Liver (tissue), 9 donors: ENCODE measurements around the gene SCYGR8. TPM values are rescaled to one million over a fixed set of nuclear protein-coding genes. Genes with fewer than 3 reads are reported as not detected.
A peak's percentile ranks its signal among the peaks of the same experiment; 100 is the strongest.

ENCODE experiments used
- DNase-seq: peaks from one replicate; pipeline ENCODE4 v3.0.0-alpha.2; 2017; ENCODE audit warnings: low spot score
- H3K27ac ChIP-seq, 2 donors: one replicate each; pipeline ENCODE4 v1.7.0; 2013; ENCODE audit warnings: inconsistent platforms in 2 of 2, low read length in 2 of 2, control low read depth in 1 of 2, low read depth in 1 of 2, mild to moderate bottlenecking in 1 of 2
- H3K27me3 ChIP-seq, 4 donors: one replicate each; pipeline versions ENCODE4 v1.6.1 to v1.7.0; 2013; ENCODE audit warnings: low read length in 3 of 4, inconsistent platforms in 1 of 4, mild to moderate bottlenecking in 1 of 4, moderate library complexity in 1 of 4; ENCODE audit not compliant: control insufficient read depth in 4 of 4, insufficient read depth in 4 of 4
- H3K36me3 ChIP-seq, 4 donors: one replicate each; pipeline versions ENCODE4 v1.6.1 to v1.7.0; 2013; ENCODE audit warnings: low read length in 3 of 4, mild to moderate bottlenecking in 3 of 4, low read depth in 1 of 4, moderate library complexity in 1 of 4; ENCODE audit not compliant: control insufficient read depth in 4 of 4, insufficient read depth in 3 of 4
- H3K4me1 ChIP-seq, 4 donors: one replicate each; pipeline versions ENCODE4 v1.6.1 to v1.7.0; 2013; ENCODE audit warnings: low read length in 3 of 4, mild to moderate bottlenecking in 3 of 4, moderate library complexity in 1 of 4; ENCODE audit not compliant: control insufficient read depth in 4 of 4, insufficient read depth in 4 of 4
- H3K4me3 ChIP-seq, 3 donors: one replicate each; pipeline versions ENCODE4 v1.6.1 to v1.7.0; 2013; ENCODE audit warnings: low read length in 3 of 3, control low read depth in 1 of 3, low read depth in 1 of 3, mild to moderate bottlenecking in 1 of 3
- H3K9ac ChIP-seq, 2 donors: one replicate each; pipeline ENCODE4 v1.7.0; 2013; ENCODE audit warnings: low read length in 2 of 2, mild to moderate bottlenecking in 2 of 2, moderate library complexity in 2 of 2, control low read depth in 1 of 2, low read depth in 1 of 2
- H3K9me3 ChIP-seq, 4 donors: one replicate each; pipeline versions ENCODE4 v1.6.1 to v1.7.0; 2013; ENCODE audit warnings: low read length in 3 of 4; ENCODE audit not compliant: control insufficient read depth in 4 of 4
- EGR1 ChIP-seq, 2 donors: IDR thresholded peaks; 2 replicates each; pipeline ENCODE4 v1.6.1; 2016 to 2018; ENCODE audit warnings: antibody characterized with exemption in 2 of 2, low read depth in 2 of 2
- FOXA1 ChIP-seq: IDR thresholded peaks from 2 replicates; pipeline ENCODE4 v1.6.1; 2016; ENCODE audit warnings: antibody characterized with exemption
- FOXA2 ChIP-seq: IDR thresholded peaks from 2 replicates; pipeline ENCODE4 v1.6.1; 2016; ENCODE audit warnings: antibody characterized with exemption
- GABPA ChIP-seq, 2 donors: IDR thresholded peaks in 1 of 2; conservative IDR thresholded peaks in 1 of 2; 2 replicates each; pipeline ENCODE4 v1.6.1; 2016; ENCODE audit warnings: antibody characterized with exemption in 2 of 2, mild to moderate bottlenecking in 1 of 2, moderate library complexity in 1 of 2
- HNF4A ChIP-seq, 2 donors: conservative IDR thresholded peaks; 2 replicates each; pipeline ENCODE4 v1.6.1; 2016; ENCODE audit warnings: antibody characterized with exemption in 2 of 2, mild to moderate bottlenecking in 2 of 2
- HNF4G ChIP-seq: IDR thresholded peaks from 2 replicates; pipeline ENCODE4 v1.6.1; 2016; ENCODE audit warnings: antibody characterized with exemption
- JUND ChIP-seq, 2 donors: IDR thresholded peaks; 2 replicates each; pipeline ENCODE4 v1.6.1; 2016; ENCODE audit warnings: antibody characterized with exemption in 2 of 2
- RAD21 ChIP-seq, 2 donors: IDR thresholded peaks; 2 replicates each; pipeline ENCODE4 v1.6.1; 2016; ENCODE audit warnings: antibody characterized with exemption in 2 of 2, mild to moderate bottlenecking in 2 of 2
- RXRA ChIP-seq, 2 donors: IDR thresholded peaks; 2 replicates each; pipeline ENCODE4 v1.6.1; 2017 to 2018; ENCODE audit warnings: antibody characterized with exemption in 2 of 2, mild to moderate bottlenecking in 1 of 2
- SP1 ChIP-seq: IDR thresholded peaks from 2 replicates; pipeline ENCODE4 v1.6.1; 2018; ENCODE audit warnings: antibody characterized with exemption, mild to moderate bottlenecking
- TAF1 ChIP-seq: conservative IDR thresholded peaks from 2 replicates; pipeline ENCODE4 v1.6.1; 2016; ENCODE audit warnings: antibody characterized with exemption, mild to moderate bottlenecking
- YY1 ChIP-seq: IDR thresholded peaks from 2 replicates; pipeline ENCODE4 v1.6.1; 2016; ENCODE audit warnings: antibody characterized with exemption, mild to moderate bottlenecking
- WGBS: extraction: QIAGEN DNeasy Blood & Tissue Kit; methylation state at CpG from one replicate; pipeline ENCODE4 v1.1.7; 2013; 5-methylcytosine and 5-hydroxymethylcytosine counted together
- polyA plus RNA-seq, 2 donors: library from polyadenylated mRNA; stranded (reverse) in 1 of 2; unstranded in 1 of 2; fragments of 200-250 nt in 1 of 2; fragments of >200 nt in 1 of 2; fragmentation: Nextera tagmentation in 1 of 2; extraction: Ambion mirVana in 1 of 2; gene quantifications; one replicate each; pipeline versions ENCODE4 v1.2.1 to v1.2.3, GENCODE V29; 2013 to 2015
- total RNA-seq, 2 donors: library from RNA; depleted of rRNA; stranded (reverse); fragments of >200 nt; gene quantifications; one replicate each; pipeline ENCODE4 v1.2.3, GENCODE V29; 2014
- TF ChIP-seq, protein P1 (sequence below): fragments of 150-350 bp; IDR thresholded peaks from 2 replicates; pipeline ENCODE4 v1.5.1; 2017; ENCODE audit warnings: improper control_type of control experiment, low read depth, low read length; ENCODE audit not compliant: missing input control
- TF ChIP-seq, protein P2 (sequence below): IDR thresholded peaks from 2 replicates; pipeline ENCODE4 v1.6.1; 2016; ENCODE audit warnings: antibody characterized with exemption, mild to moderate bottlenecking
- TF ChIP-seq, protein P3 (sequence below): IDR thresholded peaks from 2 replicates; pipeline ENCODE4 v1.6.1; 2016; ENCODE audit warnings: antibody characterized with exemption
- TF ChIP-seq, protein P4 (sequence below): IDR thresholded peaks from 2 replicates; pipeline ENCODE4 v1.6.1; 2016; ENCODE audit warnings: antibody characterized with exemption
- TF ChIP-seq, protein P5 (sequence below): IDR thresholded peaks from 2 replicates; pipeline ENCODE4 v1.6.1; 2016; ENCODE audit warnings: antibody characterized with exemption
- donor health status: healthy.
- donor health status: healthy.
- donor health status: healthy.
- donor health status: healthy.
- donor health status: healthy.

SCYGR8 gene
- total and polyA plus RNA-seq, 4 donors: not detected

DNA sequence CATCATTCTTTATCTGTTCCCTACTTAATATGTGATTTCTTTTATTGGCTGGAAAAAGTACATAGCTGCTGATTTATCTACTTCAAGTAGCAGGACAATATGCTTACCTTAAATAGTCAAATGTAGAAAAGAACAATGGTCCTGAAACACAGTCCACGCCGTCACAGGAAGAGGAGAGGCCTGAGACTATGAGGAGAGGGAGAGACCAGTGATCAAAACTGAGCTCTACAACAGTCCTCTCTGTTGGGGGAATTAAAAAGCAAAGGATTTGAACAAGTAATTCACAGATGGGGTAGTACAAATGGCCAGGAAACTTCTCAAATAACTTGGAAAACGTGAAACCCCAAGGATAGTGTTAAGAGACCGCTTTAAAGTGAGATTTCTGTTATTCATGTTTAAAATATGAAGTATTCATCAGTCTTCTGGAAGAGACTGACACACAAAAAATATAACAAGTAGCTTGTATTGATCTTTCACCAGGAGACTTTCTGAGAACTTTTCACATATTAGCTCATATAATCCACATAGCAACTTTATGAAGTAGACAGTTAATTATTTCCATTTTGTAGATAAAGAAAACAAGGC, 20.2 kb downstream of the SCYGR8 start:
- Histone ChIP-seq H3K27me3 (no peaks in the 10 kb centered on the region), H3K4me3 (no peak overlapping the region), H3K9ac (no peak overlapping the region), H3K9me3 (no peaks in the 10 kb centered on the region), H3K36me3 (no peaks in the 10 kb centered on the region), H3K27ac (no peak overlapping the region), H3K4me1 (peaks cover 0 to 12% (median 0%) of the 10 kb centered on the region in 4 donors)
- DNase-seq: no peak
- WGBS: 51% methylated on average over 4 of the region's 4 CpGs
- TF ChIP-seq EGR1 (IDR thresholded peaks at IDR 0.05; ENCODE audit: low read depth in 2 of 2): no peak
- no peak for TF ChIP-seq TAF1
- no peak for TF ChIP-seq RAD21 (IDR thresholded peaks at IDR 0.05)
- no peak for TF ChIP-seq HNF4G
- TF ChIP-seq, protein P1, sequence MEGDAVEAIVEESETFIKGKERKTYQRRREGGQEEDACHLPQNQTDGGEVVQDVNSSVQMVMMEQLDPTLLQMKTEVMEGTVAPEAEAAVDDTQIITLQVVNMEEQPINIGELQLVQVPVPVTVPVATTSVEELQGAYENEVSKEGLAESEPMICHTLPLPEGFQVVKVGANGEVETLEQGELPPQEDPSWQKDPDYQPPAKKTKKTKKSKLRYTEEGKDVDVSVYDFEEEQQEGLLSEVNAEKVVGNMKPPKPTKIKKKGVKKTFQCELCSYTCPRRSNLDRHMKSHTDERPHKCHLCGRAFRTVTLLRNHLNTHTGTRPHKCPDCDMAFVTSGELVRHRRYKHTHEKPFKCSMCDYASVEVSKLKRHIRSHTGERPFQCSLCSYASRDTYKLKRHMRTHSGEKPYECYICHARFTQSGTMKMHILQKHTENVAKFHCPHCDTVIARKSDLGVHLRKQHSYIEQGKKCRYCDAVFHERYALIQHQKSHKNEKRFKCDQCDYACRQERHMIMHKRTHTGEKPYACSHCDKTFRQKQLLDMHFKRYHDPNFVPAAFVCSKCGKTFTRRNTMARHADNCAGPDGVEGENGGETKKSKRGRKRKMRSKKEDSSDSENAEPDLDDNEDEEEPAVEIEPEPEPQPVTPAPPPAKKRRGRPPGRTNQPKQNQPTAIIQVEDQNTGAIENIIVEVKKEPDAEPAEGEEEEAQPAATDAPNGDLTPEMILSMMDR: no peak
- TF ChIP-seq, protein P2, sequence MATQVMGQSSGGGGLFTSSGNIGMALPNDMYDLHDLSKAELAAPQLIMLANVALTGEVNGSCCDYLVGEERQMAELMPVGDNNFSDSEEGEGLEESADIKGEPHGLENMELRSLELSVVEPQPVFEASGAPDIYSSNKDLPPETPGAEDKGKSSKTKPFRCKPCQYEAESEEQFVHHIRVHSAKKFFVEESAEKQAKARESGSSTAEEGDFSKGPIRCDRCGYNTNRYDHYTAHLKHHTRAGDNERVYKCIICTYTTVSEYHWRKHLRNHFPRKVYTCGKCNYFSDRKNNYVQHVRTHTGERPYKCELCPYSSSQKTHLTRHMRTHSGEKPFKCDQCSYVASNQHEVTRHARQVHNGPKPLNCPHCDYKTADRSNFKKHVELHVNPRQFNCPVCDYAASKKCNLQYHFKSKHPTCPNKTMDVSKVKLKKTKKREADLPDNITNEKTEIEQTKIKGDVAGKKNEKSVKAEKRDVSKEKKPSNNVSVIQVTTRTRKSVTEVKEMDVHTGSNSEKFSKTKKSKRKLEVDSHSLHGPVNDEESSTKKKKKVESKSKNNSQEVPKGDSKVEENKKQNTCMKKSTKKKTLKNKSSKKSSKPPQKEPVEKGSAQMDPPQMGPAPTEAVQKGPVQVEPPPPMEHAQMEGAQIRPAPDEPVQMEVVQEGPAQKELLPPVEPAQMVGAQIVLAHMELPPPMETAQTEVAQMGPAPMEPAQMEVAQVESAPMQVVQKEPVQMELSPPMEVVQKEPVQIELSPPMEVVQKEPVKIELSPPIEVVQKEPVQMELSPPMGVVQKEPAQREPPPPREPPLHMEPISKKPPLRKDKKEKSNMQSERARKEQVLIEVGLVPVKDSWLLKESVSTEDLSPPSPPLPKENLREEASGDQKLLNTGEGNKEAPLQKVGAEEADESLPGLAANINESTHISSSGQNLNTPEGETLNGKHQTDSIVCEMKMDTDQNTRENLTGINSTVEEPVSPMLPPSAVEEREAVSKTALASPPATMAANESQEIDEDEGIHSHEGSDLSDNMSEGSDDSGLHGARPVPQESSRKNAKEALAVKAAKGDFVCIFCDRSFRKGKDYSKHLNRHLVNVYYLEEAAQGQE: no peak
- TF ChIP-seq HNF4A (conservative IDR thresholded peaks at IDR 0.05): no peak
- no peak for TF ChIP-seq SP1
- TF ChIP-seq, protein P3, sequence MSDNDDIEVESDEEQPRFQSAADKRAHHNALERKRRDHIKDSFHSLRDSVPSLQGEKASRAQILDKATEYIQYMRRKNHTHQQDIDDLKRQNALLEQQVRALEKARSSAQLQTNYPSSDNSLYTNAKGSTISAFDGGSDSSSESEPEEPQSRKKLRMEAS: no peak
- TF ChIP-seq YY1: no peak
- TF ChIP-seq FOXA1: no peak
- no peak for TF ChIP-seq FOXA2
- TF ChIP-seq, protein P4, sequence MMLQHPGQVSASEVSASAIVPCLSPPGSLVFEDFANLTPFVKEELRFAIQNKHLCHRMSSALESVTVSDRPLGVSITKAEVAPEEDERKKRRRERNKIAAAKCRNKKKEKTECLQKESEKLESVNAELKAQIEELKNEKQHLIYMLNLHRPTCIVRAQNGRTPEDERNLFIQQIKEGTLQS: no peak
- TF ChIP-seq GABPA (IDR thresholded peaks at IDR 0.05 in 1 of 2, conservative IDR thresholded peaks at IDR 0.05 in 1 of 2): no peak
- no peak for TF ChIP-seq RXRA (IDR thresholded peaks at IDR 0.05)

DNA sequence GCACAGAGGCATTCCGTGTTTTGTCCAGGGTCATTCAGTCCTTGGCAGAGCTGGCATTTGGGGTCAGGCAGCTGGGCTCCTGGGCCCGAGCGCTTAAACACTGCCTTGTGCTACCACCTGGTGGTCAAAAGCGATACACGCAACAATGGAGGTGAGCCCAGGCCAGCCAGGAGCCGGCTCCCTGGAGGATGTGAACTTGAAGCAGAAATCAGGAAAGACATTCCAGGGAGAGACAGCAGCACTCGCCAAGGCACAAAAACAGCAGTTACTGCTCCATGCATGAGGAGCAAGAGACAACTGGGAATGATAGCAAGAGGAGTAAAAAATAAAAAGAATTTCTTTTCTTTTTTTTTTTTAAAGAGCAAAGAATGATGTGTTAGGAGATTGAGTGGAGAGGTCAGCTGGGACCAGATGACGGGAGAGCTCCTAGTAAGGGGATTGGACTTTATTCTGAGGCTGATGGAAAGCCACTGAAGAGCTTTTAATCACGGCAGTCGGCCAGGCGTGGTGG, 20.7 kb downstream of the SCYGR8 start:
- no peak overlapping the region for H3K9ac ChIP-seq
- H3K27ac ChIP-seq: no peak overlapping the region
- peak; percentile 70 for DNase-seq
- H3K9me3 ChIP-seq: no peaks in the 10 kb centered on the region
- WGBS: 22% methylated on average over 11 of the region's 11 CpGs
- H3K4me1 ChIP-seq: peaks cover 0 to 11% (median 0%) of the 10 kb centered on the region in 4 donors
- no peak overlapping the region for H3K4me3 ChIP-seq
- no peaks in the 10 kb centered on the region for H3K36me3 ChIP-seq
- H3K27me3 ChIP-seq: no peaks in the 10 kb centered on the region
- TF ChIP-seq, protein P3: no peak
- TF ChIP-seq, protein P5, sequence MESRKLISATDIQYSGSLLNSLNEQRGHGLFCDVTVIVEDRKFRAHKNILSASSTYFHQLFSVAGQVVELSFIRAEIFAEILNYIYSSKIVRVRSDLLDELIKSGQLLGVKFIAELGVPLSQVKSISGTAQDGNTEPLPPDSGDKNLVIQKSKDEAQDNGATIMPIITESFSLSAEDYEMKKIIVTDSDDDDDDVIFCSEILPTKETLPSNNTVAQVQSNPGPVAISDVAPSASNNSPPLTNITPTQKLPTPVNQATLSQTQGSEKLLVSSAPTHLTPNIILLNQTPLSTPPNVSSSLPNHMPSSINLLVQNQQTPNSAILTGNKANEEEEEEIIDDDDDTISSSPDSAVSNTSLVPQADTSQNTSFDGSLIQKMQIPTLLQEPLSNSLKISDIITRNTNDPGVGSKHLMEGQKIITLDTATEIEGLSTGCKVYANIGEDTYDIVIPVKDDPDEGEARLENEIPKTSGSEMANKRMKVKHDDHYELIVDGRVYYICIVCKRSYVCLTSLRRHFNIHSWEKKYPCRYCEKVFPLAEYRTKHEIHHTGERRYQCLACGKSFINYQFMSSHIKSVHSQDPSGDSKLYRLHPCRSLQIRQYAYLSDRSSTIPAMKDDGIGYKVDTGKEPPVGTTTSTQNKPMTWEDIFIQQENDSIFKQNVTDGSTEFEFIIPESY: no peak
- TF ChIP-seq RAD21 (IDR thresholded peaks at IDR 0.05) (peak; percentile 99 to 100), RXRA (IDR thresholded peaks at IDR 0.05) (peak; percentile 43 to 72), JUND (IDR thresholded peaks at IDR 0.05) (no peak), HNF4G (no peak), GABPA (IDR thresholded peaks at IDR 0.05 in 1 of 2, conservative IDR thresholded peaks at IDR 0.05 in 1 of 2) (no peak), HNF4A (conservative IDR thresholded peaks at IDR 0.05) (peak in 1 of 2 donors; percentile 27), TAF1 (no peak), FOXA2 (no peak), EGR1 (IDR thresholded peaks at IDR 0.05; ENCODE audit: low read depth in 2 of 2) (no peak)
- TF ChIP-seq, protein P1: peak; percentile 90
- TF ChIP-seq, protein P4: no peak
